Subcutaneous adipose tissue (tissue), 4 donors: ENCODE data around the gene ACTG1. TPM values are rescaled to one million over a fixed set of nuclear protein-coding genes. Genes with fewer than 3 reads are reported as not detected.

Source experiments
- total RNA-seq, 4 donors: library from RNA; depleted of rRNA; stranded (reverse); fragments of >200 nt; gene quantifications; one replicate each; pipeline ENCODE4 v1.1.0, GENCODE V29; 2016
- TF ChIP-seq, protein P1 (sequence below): fragments of 450-650 bp; IDR thresholded peaks from one replicate; pipeline ENCODE4 v1.5.1; 2016; ENCODE audit warnings: low read depth, mild to moderate bottlenecking, control low read depth, antibody characterized with exemption, moderate library complexity

The ACTG1 gene
- total RNA-seq, 4 donors from 2014 or later: 1,095 to 1,902 (median 1,493) TPM

DNA sequence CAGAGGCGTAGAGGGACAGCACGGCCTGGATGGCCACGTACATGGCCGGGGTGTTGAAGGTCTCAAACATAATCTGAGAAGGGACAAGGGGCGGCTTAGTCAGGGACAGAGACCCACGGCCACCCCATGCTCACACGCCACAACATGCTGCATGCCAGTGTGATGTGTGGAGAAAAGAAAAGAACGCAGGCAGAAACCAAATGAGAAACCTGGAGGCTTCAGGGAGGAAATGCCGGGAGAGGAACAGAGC is 1.1 kb downstream of the ACTG1 start:
- TF ChIP-seq, protein P1, sequence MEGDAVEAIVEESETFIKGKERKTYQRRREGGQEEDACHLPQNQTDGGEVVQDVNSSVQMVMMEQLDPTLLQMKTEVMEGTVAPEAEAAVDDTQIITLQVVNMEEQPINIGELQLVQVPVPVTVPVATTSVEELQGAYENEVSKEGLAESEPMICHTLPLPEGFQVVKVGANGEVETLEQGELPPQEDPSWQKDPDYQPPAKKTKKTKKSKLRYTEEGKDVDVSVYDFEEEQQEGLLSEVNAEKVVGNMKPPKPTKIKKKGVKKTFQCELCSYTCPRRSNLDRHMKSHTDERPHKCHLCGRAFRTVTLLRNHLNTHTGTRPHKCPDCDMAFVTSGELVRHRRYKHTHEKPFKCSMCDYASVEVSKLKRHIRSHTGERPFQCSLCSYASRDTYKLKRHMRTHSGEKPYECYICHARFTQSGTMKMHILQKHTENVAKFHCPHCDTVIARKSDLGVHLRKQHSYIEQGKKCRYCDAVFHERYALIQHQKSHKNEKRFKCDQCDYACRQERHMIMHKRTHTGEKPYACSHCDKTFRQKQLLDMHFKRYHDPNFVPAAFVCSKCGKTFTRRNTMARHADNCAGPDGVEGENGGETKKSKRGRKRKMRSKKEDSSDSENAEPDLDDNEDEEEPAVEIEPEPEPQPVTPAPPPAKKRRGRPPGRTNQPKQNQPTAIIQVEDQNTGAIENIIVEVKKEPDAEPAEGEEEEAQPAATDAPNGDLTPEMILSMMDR: no peak

DNA sequence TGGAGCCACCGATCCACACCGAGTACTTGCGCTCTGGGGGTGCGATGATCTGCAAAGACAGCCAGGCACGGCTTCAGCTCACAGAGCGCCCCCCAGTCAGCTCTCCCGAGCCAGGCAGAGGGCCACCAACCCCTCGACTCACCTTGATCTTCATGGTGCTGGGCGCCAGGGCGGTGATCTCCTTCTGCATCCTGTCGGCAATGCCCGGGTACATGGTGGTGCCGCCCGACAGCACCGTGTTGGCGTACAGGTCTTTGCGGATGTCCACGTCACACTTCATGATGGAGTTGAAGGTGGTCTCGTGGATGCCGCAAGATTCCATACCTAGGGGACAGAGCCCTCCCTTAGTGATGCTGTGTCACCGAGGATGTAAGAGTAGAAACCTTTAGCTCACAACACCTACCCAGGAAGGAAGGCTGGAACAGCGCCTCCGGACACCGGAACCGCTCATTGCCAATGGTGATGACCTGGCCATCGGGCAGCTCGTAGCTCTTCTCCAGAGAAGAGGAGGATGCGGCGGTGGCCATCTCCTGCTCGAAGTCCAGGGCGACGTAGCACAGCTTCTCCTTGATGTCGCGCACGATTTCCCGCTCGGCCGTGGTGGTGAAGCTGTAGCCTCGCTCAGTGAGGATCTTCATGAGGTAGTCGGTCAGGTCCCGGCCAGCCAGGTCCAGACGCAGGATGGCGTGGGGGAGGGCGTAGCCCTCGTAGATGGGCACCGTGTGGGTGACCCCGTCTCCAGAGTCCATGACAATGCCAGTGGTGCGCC is 1.6 kb downstream of the ACTG1 start:
- TF ChIP-seq, protein P1: no peak

DNA sequence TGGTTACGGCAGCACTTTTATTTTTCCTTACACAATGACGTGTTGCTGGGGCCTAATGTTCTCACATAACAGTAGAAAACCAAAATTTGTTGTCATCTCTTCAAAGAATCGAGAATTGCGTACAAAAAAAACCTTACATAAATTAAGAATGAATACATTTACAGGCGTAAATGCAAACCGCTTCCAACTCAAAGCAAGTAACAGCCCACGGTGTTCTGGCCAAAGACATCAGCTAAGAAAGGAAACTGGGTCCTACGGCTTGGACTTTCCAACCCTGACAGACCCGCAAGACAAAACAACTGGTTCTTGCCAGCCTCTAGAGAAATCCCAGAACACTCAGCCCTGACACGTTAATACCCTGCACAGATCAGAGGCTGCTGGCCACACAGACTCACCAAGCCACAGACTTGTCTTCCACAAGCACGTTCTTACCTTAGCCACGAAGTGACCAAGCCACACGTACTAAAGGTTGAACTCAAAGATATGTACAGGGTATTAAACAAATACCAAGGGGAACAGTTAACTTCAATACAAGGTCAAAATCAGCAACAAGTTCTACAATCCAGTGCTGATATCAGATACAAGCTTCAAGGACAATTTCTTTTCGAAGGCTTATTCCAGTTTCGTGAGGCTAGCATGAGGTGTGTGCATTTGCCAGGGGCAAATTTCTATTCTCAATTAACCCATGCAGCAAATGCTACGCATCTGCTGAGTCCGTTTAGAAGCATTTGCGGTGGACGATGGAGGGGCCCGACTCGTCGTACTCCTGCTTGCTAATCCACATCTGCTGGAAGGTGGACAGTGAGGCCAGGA is 2.4 kb downstream of the ACTG1 start:
- TF ChIP-seq, protein P1: no peak

DNA sequence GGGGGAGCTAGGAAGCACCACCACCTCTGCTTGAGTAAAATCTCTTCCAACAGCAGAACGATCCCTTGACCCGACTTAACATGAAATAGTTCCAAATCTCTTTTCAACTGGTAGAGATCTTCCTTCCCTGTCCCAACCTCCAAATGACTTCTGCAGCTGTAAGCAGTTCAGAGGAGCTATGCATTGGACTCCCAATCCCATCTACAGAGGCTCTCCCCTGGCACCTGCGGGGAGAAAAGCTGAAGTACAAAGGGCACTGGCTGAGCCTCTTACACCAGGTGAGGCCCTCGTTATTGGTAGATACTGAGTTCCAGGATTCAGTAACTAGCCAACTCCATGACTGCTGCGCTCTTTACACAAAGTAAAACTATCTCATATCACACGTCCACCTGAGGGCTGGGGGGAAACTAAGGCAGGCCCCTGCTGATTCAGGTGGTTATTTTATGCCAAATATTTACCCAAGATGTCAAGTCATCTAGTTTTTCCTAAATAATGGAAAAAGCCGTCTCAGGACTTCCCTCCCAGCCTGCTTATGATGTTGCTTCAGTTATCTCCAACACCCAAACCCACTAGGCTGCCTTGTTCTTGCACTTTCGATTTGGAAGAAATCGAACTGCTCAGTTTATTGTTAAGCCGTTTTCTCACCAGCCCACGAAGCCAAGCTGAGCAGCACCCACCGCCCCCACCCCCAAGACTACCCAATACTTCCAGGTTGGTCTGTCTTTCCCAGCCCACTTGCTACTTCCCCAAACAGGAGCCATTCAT is 3.2 kb downstream of the ACTG1 start:
- TF ChIP-seq, protein P1: no peak

DNA sequence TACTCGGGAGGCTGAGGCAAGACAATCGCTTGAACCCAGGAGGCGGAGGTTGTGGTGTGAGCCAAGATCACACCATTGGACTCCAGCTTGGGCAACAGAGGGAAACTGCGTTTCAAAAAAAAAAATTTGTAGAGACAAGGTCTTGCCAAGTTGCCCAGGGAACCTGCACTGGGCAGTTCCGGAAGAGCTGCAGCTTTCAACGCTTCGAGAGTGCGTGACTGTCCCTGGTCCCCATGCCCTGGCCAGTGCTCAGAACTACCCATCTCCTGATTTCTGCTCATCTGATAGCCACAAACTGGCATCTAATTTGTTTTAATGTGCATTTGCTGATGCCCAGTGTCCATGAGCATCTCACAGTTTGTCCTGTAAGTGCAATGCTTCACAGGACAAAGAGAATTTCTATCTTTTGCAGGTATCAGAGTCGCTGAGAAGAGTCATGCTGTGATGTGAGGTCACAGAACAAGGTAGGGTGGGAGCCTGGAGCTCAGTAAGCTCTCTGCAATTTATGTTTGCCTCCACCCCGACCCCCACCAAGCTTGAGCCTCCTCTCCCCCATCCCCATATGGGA is 3.9 kb downstream of the ACTG1 start:
- TF ChIP-seq, protein P1: no peak

DNA sequence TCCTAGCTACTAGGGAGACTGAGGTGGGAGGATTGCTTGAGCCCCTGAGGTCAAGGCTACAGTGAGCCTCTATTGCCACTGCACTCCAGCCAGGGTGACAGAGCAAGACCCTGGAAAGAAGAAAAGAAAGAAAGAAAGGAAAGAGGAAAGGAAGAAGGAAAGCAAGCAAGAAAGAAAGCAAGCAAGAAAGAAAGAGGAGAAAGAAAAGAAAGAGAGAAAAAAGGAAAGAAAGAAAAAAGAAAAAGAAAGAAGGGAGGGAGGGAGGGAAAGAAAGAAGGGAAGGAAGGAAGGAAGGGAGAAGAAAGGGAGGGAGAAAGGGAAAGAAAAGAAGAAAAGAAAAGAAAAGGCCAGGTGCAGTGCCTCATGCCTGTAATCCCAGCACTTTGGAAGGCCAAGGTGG is 9.0 kb downstream of the ACTG1 start:
- TF ChIP-seq, protein P1: no peak

DNA sequence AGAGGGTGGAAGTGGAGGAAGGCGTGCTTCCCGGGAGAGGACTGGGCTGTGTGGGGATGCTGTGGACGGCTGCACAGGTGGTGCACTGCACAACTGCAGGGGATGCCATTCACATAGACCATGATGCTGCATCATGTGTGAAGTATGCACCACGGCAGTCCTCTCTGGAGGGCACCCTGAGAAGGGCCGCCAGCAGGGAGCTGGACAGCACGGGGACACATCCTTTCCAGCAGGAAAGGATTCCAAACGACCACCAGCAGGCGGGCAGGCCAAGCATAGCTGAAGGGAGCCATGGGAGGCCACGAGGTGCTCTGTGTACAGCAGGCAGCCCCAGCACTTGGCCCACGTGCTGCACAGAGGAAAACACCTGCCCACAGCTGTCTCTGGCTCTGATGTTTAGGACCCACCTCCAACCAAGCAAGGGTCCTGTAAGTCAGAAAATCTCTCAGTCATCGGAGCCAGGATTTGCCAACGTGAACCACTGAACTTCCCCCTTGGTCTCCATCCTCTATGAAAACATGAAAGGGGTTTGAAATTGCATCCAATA is 10.1 kb downstream of the ACTG1 start:
- TF ChIP-seq, protein P1: no peak
